Liver (tissue), 3 donors: Measurements from ENCODE around the gene CACNA1C.

Experiments
- HNF4G ChIP-seq: IDR thresholded peaks from 2 replicates; pipeline ENCODE4 v1.6.1; 2016; ENCODE audit warnings: antibody characterized with exemption
- JUND ChIP-seq, 2 donors: IDR thresholded peaks; 2 replicates each; pipeline ENCODE4 v1.6.1; 2016; ENCODE audit warnings: antibody characterized with exemption in 2 of 2
- REST ChIP-seq: IDR thresholded peaks from 2 replicates; pipeline ENCODE4 v1.6.1; 2016; ENCODE audit warnings: antibody characterized with exemption, mild to moderate bottlenecking
- TF ChIP-seq, protein P1 (sequence below): fragments of 150-350 bp; IDR thresholded peaks from 2 replicates; pipeline ENCODE4 v1.5.1; 2017; ENCODE audit warnings: improper control_type of control experiment, low read depth, low read length; ENCODE audit not compliant: missing input control
- donor health status: healthy.
- donor health status: healthy.

DNA sequence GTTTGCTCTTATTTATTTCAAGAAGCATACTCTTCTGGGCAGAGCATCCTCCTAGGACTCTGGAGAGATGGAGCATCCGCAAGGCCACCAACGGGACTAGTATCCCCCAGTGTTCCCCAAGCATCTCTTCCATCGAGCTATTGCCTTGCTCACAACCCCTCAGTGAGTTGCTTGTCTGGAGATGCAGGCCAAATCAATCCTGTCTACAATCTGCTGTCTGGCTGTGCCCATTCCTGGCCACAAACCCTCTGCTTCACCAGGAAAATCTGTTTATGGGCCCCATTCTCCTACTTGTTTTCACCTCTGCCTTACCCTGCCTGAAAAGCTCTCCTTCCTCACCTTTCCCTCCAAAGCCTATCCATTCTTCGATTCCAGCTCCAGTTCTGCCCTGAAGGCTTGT lies 219.2 kb downstream of the CACNA1C start:
- TF ChIP-seq, protein P1, sequence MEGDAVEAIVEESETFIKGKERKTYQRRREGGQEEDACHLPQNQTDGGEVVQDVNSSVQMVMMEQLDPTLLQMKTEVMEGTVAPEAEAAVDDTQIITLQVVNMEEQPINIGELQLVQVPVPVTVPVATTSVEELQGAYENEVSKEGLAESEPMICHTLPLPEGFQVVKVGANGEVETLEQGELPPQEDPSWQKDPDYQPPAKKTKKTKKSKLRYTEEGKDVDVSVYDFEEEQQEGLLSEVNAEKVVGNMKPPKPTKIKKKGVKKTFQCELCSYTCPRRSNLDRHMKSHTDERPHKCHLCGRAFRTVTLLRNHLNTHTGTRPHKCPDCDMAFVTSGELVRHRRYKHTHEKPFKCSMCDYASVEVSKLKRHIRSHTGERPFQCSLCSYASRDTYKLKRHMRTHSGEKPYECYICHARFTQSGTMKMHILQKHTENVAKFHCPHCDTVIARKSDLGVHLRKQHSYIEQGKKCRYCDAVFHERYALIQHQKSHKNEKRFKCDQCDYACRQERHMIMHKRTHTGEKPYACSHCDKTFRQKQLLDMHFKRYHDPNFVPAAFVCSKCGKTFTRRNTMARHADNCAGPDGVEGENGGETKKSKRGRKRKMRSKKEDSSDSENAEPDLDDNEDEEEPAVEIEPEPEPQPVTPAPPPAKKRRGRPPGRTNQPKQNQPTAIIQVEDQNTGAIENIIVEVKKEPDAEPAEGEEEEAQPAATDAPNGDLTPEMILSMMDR, result no peak
- TF ChIP-seq JUND (IDR thresholded peaks at IDR 0.05) (no peak), REST (no peak), HNF4G (no peak)
